GM23338 (cell line): ENCODE measurements around the gene TBC1D32. TPM values are rescaled to one million over a fixed set of nuclear protein-coding genes. Genes with fewer than 3 reads are reported as not detected.

ENCODE experiments used
- ATAC-seq: fragments of 200-7000 bp; cut with Tn5 transposase; 3 replicates; pipeline ENCODE4 v1.9.1; 2020
- DNase-seq: peaks from one replicate; pipeline ENCODE4 v3.0.0-alpha.2; 2015; ENCODE audit warnings: low spot score
- H2AFZ ChIP-seq: fragments of 200-600 bp; sonication (generic); 2 replicates; pipeline ENCODE4 v1.8.0; 2016; ENCODE audit warnings: antibody characterized with exemption, mild to moderate bottlenecking, moderate library complexity
- H3F3A ChIP-seq: fragments of 200-600 bp; sonication (generic); replicated peaks from 2 replicates; pipeline ENCODE4 v1.8.0; 2017; ENCODE audit warnings: antibody characterized with exemption, mixed run types, low read depth
- H3K27ac ChIP-seq: fragments of 200-600 bp; sonication (generic); 2 replicates; pipeline ENCODE4 v1.6.1; 2016; ENCODE audit warnings: low read depth
- H3K27me3 ChIP-seq: fragments of 200-600 bp; sonication (generic); 2 replicates; pipeline ENCODE4 v1.8.0; 2016; ENCODE audit warnings: mild to moderate bottlenecking, mixed run types, moderate library complexity; ENCODE audit not compliant: insufficient read depth
- H3K36me3 ChIP-seq: fragments of 200-600 bp; sonication (generic); 2 replicates; pipeline ENCODE4 v1.8.0; 2016; ENCODE audit warnings: mild to moderate bottlenecking; ENCODE audit not compliant: insufficient read depth
- H3K4me1 ChIP-seq: fragments of 200-600 bp; sonication (generic); 2 replicates; pipeline ENCODE4 v1.8.0; 2016; ENCODE audit warnings: mild to moderate bottlenecking, moderate library complexity; ENCODE audit not compliant: insufficient read depth
- H3K4me2 ChIP-seq: fragments of 200-600 bp; sonication (generic); 2 replicates; pipeline ENCODE4 v1.7.1; 2017; ENCODE audit warnings: mixed run types
- H3K4me3 ChIP-seq: fragments of 200-600 bp; sonication (generic); 2 replicates; pipeline ENCODE4 v1.6.1; 2016; ENCODE audit warnings: mixed run types
- H3K79me2 ChIP-seq: fragments of 200-600 bp; sonication (generic); replicated peaks from 2 replicates; pipeline ENCODE4 v1.8.0; 2017; ENCODE audit warnings: mild to moderate bottlenecking; ENCODE audit not compliant: insufficient read depth
- H3K9me2 ChIP-seq: fragments of 200-600 bp; sonication (generic); 2 replicates; pipeline ENCODE4 v1.8.0; 2017; ENCODE audit not compliant: insufficient read depth
- H4K20me1 ChIP-seq: fragments of 200-600 bp; sonication (generic); replicated peaks from 2 replicates; pipeline ENCODE4 v1.8.0; 2017; ENCODE audit warnings: mild to moderate bottlenecking; ENCODE audit not compliant: insufficient read depth
- H3K27ac Mint-ChIP-seq: 2 replicates; pipeline ENCODE4 v1.8.0; 2020; ENCODE audit warnings: inconsistent platforms, mild to moderate bottlenecking, moderate library complexity, mixed read lengths
- H3K27me3 Mint-ChIP-seq: 3 replicates; pipeline ENCODE4 v1.8.0; 2022; ENCODE audit warnings: low read depth, mild to moderate bottlenecking, moderate library complexity, mixed read lengths, inconsistent platforms; ENCODE audit not compliant: insufficient read depth, poor library complexity
- H3K36me3 Mint-ChIP-seq: 3 replicates; pipeline ENCODE4 v1.8.0; 2021; ENCODE audit warnings: low read depth, mild to moderate bottlenecking, inconsistent platforms, moderate library complexity, mixed read lengths
- H3K4me1 Mint-ChIP-seq: 3 replicates; pipeline ENCODE4 v1.8.0; 2020; ENCODE audit warnings: mild to moderate bottlenecking, inconsistent platforms, mixed read lengths
- H3K4me3 Mint-ChIP-seq: 3 replicates; pipeline ENCODE4 v1.8.0; 2021; ENCODE audit warnings: moderate library complexity, mild to moderate bottlenecking, inconsistent platforms, mixed read lengths
- H3K9me3 Mint-ChIP-seq: 3 replicates; pipeline ENCODE4 v1.8.0; 2020; ENCODE audit warnings: moderate library complexity, mild to moderate bottlenecking, inconsistent platforms, mixed read lengths
- CREB1 ChIP-seq: fragments of 250-450 bp; sonication (Bioruptor Pico); IDR thresholded peaks from 2 replicates; pipeline ENCODE4 v1.5.0; 2020; ENCODE audit warnings: low read depth, mild to moderate bottlenecking, moderate library complexity
- CTCF ChIP-seq, 2 experiments: fragments of 200-600 bp in 1 of 2; sonication (generic) in 1 of 2; conservative IDR thresholded peaks; 2 replicates each; pipeline versions ENCODE4 v1.5.1 to v1.6.1; 2016 to 2017; ENCODE audit warnings: antibody characterized with exemption in 2 of 2, low read depth in 2 of 2, mild to moderate bottlenecking in 2 of 2, moderate library complexity in 1 of 2
- EZH2 ChIP-seq: fragments of 200-600 bp; sonication (generic); IDR thresholded peaks from one replicate; pipeline ENCODE4 v1.8.0; 2017; ENCODE audit warnings: antibody characterized with exemption, mild to moderate bottlenecking, low read depth; ENCODE audit not compliant: unreplicated experiment
- EZH2phosphoT487 ChIP-seq: fragments of 200-600 bp; sonication (generic); IDR thresholded peaks from one replicate; pipeline ENCODE4 v1.8.1; 2018; ENCODE audit warnings: antibody characterized with exemption; ENCODE audit not compliant: unreplicated experiment
- NANOG ChIP-seq: IDR thresholded peaks from 2 replicates; pipeline ENCODE4 v1.6.1; 2016; ENCODE audit warnings: antibody characterized with exemption, borderline replicate concordance
- POLR2AphosphoS5 ChIP-seq: IDR thresholded peaks from 2 replicates; pipeline ENCODE4 v1.6.1; 2016; ENCODE audit warnings: antibody characterized with exemption, low read depth
- STAT1 ChIP-seq: IDR thresholded peaks from one replicate; pipeline ENCODE4 v1.6.1; 2016; ENCODE audit warnings: antibody characterized with exemption; ENCODE audit not compliant: unreplicated experiment
- ZNF114 ChIP-seq: fragments of 250-450 bp; sonication (Bioruptor Pico); IDR thresholded peaks from 2 replicates; pipeline ENCODE4 v1.5.0; 2020; ENCODE audit warnings: mild to moderate bottlenecking, moderate library complexity
- ZNF462 ChIP-seq: fragments of 250-450 bp; sonication (Bioruptor Pico); IDR thresholded peaks from 2 replicates; pipeline ENCODE4 v1.5.0; 2020; ENCODE audit warnings: mild to moderate bottlenecking, moderate library complexity
- polyA plus RNA-seq: library from polyadenylated mRNA; unstranded; fragments of >200 nt; fragmentation: Nextera tagmentation; extraction: Ambion mirVana; gene quantifications from 2 replicates; pipeline ENCODE4 v1.2.1, GENCODE V29; 2016
- total RNA-seq: library from RNA; depleted of rRNA; stranded (reverse); fragments of >200 nt; shearing (Covaris generic); gene quantifications from 2 replicates; pipeline ENCODE4 v1.2.3, GENCODE V29; 2014

The TBC1D32 gene
- total and polyA plus RNA-seq, 2 experiments from 2014 or later: 8.9 to 10.4 TPM

- H3K79me2 ChIP-seq: no peaks in the 10 kb centered on the region
- TF ChIP-seq EZH2 (no peak), ZNF114 (no peak), CREB1 (CRISPR knock-in tag) (no peak), CTCF (conservative IDR thresholded peaks at IDR 0.05; ENCODE audit: low read depth in 2 of 2) (no peak), ZNF462 (CRISPR knock-in tag) (no peak), STAT1 (no peak), POLR2AphosphoS5 (no peak), NANOG (no peak), EZH2phosphoT487 (no peak)
- no peaks in the 10 kb centered on the region for H3K4me1 Mint-ChIP-seq
- H3K4me3 Mint-ChIP-seq: no peak overlapping the region
- H3K36me3 ChIP-seq: no peaks in the 10 kb centered on the region
- H3K27ac Mint-ChIP-seq: no peak overlapping the region
- H3K27me3 Mint-ChIP-seq: no peaks in the 10 kb centered on the region
- no peaks in the 10 kb centered on the region for H3F3A ChIP-seq
- DNase-seq: no peak
- ATAC-seq: no peak
- no peaks in the 10 kb centered on the region for H4K20me1 ChIP-seq
- no peak overlapping the region for H3K4me3 ChIP-seq
- peaks cover 1% of the 10 kb centered on the region; the same call in 1 of the 3 replicates for H3K9me3 Mint-ChIP-seq
- H3K36me3 Mint-ChIP-seq: peaks cover 2% of the 10 kb centered on the region; the same call in 2 of the 3 replicates
- no peak overlapping the region for H2AFZ ChIP-seq
- H3K4me1 ChIP-seq: no peaks in the 10 kb centered on the region
- no peak overlapping the region for H3K27ac ChIP-seq
- no peaks in the 10 kb centered on the region for H3K27me3 ChIP-seq
- H3K9me2 ChIP-seq: no peaks in the 10 kb centered on the region
- H3K4me2 ChIP-seq: no peak overlapping the region
Observed at GRCh38 chr6:121223930-121224329, 110.3 kb downstream of the TBC1D32 start.
